GM19043 (cell line): ENCODE results near the gene THRB.

ENCODE experiments used
- ATAC-seq: cut with Tn5 transposase; IDR thresholded peaks from one replicate; pipeline ENCODE4 v1.9.1; 2021; ENCODE audit warnings: low read depth; ENCODE audit not compliant: unreplicated experiment

THRB gene

DNA sequence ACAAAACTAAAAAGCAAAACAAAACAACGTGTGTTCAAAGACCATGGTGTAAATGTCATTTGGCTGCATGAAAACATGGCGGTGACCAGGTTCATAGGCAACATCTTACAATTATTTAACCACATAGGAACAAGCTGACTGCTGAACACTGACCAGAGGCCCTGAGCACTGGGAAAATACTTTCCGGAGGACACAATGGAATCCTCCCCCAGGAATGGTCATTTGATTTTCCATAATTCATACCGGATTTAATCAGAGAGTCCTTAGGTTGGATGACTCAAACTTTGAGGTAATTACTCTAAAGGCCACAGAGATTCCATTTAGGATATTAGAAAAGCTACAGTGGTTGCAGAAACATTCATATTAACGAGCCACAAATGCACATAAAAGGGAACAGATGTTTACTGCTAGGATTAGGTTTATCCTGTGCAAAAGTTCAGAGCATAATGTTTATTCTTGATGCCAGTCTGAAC lies 294.8 kb downstream of the THRB start:
- ATAC-seq = no peak

- ATAC-seq = no peak
These were observed 295.4 kb downstream of the THRB start for GRCh38 chr3:24199300-24199699.

GRCh38 chr3:24198728-24199127 lies 295.9 kb downstream of the THRB start:
- no peak for ATAC-seq

- ATAC-seq = no peak
These were observed 296.8 kb downstream of the THRB start for GRCh38 chr3:24197809-24198208.

- ATAC-seq = no peak
These were observed 298.1 kb downstream of the THRB start for GRCh38 chr3:24196526-24196925.

DNA sequence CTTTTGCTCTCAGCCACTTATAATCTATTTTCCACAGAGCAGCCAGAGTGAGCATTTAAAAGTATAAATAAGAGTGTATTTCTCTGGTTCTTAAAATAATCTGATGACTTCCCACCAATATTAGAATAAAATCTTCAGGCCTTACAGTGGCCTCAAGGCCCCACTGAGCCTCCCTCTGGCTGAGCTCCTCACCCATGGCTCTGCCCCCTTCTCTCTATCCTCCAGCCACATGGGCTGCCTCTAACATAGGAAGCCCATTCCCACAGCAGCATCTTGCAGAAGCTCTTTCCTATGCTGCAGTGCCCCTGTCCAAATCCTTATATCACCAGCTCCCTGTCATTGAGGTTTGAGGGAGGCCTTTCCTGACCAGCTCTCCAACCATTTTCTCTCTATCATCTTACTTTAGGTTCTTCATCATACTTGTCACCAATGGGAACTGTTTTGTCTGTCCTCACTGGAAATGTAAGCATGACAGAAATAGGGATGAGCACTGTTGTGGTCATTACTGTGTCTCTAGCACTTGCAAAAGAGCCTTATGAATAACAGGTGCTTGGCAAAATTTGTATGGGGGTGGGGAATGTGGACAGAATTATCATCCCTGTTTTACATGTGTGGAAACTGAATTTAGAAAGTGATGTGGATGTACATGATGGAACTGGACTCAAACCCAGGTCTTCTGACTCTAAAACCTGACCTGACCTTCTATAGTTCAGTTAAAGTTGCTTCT lies 299.0 kb downstream of the THRB start:
- ATAC-seq = no peak

DNA sequence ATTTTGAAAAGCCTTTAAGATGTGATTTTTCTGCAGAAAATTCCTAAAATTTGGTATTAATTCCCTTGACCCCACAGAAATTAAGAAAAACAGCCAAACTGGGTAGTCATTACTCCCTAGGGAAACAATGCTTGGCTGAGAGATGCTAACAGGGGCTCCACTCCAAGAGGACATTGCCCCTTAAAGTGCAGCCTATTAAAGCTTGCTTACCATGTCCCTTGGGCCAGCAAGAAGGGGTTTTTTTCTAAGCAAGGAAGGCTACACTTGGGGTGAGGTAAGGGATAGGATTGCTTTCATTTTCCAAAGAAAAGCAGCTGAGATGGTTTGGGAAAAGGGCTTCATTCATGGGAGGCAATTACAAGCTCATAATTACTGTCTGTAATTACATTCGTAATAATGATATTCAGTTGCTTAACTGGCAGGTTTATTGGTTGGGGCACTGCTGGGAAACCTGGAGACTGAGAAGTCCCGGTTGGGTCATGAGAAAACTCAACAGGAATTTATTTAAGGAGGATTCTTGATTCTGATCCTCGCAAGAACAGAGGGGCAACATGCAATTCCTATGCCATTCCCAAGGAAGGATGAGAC lies 302.1 kb downstream of the THRB start:
- ATAC-seq = no peak

GRCh38 chr3:24191801-24192403 lies 302.7 kb downstream of the THRB start:
- no peak for ATAC-seq

DNA sequence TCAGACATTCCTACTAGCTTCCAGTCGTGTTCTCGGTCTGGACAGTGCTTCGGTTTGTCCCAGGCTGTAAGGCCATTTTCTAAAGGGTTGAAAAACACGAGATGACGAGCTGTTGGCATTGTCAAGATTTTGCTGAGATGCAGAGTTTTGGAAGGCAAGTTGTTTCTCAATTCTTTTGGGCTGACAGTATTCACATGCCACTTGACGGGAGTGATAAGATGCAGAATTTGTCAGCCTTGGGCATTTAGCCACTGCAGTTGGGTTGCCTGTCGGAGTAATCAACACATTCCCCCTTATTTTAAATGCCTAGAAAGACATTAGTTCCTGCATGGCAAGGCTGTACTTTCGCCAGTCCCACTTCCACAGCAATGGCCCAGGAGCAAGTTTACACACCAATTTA lies 304.4 kb downstream of the THRB start:
- no peak for ATAC-seq

DNA sequence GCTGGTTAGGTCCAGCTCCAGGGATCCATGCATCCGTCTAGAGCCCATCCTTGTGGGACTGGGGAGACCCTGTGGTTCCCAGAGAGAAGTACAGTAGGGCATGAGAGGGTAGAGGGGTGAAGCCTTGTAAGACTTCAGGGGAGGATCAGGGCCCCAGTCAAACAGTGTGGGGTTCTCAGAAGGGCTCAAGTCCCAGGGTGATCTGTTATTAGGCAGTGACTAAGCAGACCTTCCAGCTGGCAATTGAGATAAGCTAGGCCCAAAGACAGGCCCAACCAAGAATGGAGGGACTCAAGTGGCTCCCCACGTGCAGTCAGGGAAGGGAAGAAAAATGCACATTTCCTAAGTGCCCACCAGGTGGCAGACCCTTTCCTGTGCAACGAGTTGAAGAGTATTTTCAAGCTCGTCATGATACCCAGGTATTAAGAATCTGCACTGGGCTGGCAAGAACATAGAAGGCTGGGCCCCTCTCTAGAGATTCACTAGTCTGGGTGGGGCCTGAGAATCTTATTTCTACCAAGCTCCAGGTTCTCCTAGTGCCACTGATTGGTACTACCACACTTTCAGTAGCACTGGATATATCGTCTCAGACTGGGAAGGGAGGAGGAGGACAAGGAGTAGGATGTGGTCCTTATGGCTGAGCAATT lies 308.8 kb downstream of the THRB start:
- peak; percentile 88 for ATAC-seq

GRCh38 chr3:24184528-24185176 lies 310.0 kb downstream of the THRB start:
- no peak for ATAC-seq

DNA sequence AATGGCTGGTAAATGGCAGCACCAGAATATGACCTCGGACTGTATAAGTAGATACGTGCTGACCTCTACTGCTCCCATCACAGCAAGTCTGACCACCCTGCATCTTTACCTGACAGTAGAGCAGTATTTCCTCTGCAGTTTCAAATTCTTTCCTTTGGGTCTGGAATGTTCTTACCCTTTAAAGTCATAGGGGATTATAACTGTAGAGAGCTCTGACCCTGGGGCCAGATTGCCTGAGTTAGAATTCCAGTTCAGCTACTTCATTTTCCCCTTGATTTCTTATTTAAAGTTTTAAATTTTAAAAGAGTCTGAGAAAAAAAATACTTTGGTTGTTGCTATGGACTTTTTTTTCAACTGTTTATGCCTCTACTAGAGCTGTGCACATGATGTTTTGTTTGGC lies 311.9 kb downstream of the THRB start:
- ATAC-seq = no peak

DNA sequence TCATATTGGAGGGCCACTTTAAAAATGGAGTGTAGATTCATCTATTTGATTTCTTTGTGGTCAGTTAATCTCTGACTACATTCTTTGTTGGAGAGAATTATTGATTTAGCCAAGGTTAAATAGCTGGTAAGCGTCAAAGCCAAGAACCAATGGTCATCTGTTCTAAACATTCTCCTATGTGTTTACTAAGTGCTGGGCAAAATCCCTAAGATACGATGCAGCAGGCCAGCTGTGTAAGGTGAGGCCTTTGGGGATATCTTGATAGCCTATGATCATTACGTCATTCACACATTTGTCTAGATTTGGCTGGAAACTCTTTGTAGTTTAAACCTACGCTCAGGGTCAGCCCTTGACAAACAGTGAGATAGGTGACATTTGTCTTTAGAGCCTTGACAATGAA lies 313.4 kb downstream of the THRB start:
- no peak for ATAC-seq

DNA sequence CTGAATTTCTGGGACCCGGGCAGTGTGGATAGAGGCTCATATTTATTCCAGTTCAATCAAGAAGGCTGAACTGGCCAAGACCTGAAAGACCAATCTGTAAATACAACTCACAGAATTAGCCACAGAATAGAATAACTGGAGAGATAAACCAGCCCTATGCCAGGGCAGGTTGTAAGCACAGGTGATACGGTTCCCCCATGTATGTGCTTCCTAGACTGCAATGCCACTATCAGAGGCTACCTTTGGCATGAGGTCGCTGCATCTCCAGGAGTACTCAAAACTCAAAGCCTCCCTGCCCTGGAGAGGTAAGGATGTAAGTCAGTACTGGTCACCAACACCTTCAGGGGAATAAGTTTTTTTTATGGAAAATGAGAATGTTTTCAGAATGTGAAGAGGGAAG lies 314.0 kb downstream of the THRB start:
- no peak for ATAC-seq

DNA sequence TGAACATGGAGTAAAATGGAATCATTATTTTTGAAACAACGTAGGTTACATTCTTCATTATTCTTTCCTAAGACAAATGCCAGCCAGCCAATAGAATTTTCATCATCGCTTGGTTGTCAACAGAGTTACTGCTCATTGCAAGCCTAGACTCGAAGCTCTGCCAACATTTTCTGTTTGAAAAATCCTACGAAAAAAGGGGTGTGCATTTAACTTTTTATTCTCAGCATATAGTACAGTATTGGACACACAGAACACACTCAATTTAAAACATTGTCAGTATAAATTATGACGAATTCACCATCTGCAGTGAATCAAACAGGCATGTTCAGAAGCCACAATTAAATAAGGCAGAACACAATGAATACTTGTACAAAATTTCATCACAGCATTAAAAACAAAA lies 317.4 kb downstream of the THRB start:
- no peak for ATAC-seq

DNA sequence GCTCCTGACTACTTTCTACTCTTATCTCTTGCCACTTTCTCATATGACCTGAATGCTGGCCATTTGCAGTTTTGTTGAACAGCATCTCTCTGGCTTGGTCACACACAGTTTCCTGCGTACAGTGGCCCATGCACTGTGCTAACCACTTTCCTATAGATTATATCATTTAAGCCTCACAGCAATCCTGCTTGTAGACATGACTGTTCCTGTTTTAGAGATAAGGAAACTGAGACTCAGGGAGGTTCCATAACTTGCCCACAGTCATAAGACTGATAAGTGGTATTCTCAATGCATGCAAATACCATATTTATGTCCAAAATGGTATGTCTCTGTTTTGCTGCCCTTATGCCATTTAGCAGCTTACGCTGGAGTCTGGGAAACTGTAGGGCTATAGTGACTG lies 320.0 kb downstream of the THRB start:
- no peak for ATAC-seq

DNA sequence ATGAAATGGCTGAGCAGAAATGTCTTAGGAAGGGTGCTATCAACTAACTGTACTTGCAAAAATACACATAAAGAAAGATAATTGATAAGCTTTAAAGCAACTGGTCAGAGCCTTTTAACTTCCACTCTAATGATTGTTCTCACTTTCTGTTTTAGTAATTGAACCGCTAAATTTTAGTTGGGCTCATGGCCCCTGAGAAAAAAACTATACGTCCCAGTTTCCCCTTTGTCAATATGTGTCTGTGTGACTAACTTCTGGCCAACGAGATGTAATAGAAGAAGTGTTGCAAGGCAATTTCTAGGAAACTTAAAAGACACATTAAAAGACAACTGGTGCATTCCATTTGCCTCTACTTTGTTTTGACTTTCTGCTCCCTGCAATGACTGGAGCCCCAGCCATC lies 325.7 kb downstream of the THRB start:
- no peak for ATAC-seq

DNA sequence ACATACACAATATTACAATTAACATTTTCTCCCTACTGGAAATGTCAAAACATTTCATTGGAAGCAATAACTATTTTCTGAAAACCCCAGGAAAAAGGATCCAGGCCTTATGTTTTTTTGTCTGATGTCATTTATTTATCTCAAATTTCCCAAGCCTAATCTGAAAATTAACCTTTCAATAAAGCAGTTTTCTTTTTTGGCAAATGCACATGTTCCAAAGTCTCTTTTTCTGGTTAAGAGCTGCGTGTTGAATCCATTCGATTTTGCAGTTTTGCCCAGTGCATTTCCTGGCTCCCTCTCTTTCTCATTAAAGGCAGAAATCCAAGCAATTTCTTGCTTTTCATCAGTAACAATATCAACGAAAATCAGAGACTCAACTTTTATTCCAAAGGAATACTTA lies 327.2 kb downstream of the THRB start:
- ATAC-seq = no peak

- ATAC-seq = no peak
These were observed 328.1 kb downstream of the THRB start for GRCh38 chr3:24166515-24166914.

- no peak for ATAC-seq
These were observed 329.1 kb downstream of the THRB start for GRCh38 chr3:24165603-24165982.

DNA sequence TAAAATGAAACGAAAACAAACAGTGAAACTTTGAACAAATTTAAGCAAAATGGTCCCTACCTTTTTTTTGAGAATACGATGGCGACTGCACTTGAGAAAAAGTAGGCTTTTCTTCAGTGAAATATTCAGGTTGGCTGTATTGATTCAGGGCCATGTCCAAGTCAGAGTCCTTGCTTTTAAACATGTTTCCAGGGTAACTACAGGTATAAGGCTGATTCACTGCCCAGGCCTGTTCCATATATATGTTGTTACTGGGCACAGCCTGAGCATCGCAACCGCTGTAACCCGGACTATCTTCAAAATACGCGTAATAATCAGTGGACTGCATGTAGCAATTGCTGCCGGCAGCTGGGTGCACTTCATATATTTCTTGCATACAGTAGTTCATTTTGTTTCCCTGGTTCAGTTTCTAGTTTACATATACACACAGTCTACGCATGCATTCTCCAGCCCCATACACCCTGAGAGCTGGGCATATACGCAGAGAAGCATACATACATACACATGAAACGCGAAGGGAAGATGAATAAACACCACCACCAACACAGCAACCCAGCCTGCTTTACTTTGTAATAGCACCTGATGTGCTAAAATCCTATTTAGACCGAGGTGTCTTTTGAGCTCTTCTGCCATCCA lies 329.6 kb downstream of the THRB start:
- ATAC-seq = no peak
